SU-DHL-6 (cell line): ENCODE measurements around the gene SUGP1.
"Not testable (repeated sequence)": the region's sequence is repeated elsewhere in the genome, so short reads cannot be mapped to it uniquely, and the experiment has no call there.

Experiments
- H2AFZ ChIP-seq: fragments of 200-600 bp; sonication (generic); 2 replicates; pipeline ENCODE4 v1.6.1; 2014; ENCODE audit warnings: low read depth, mild to moderate bottlenecking, moderate library complexity, mixed read lengths, antibody characterized with exemption, low read length; ENCODE audit not compliant: severe bottlenecking
- H3F3A ChIP-seq: fragments of 200-600 bp; shearing (Covaris generic); 2 replicates; pipeline ENCODE4 v1.6.0; 2016; ENCODE audit warnings: antibody characterized with exemption, mild to moderate bottlenecking; ENCODE audit not compliant: insufficient read depth
- H3K27ac ChIP-seq: fragments of 200-600 bp; sonication (generic); 2 replicates; pipeline ENCODE4 v1.5.1; 2016; ENCODE audit warnings: low read depth, mild to moderate bottlenecking, low read length, moderate library complexity, mixed read lengths
- H3K27me3 ChIP-seq: fragments of 200-600 bp; sonication (generic), shearing (Covaris generic); 2 replicates; pipeline ENCODE4 v1.6.0; 2014; ENCODE audit warnings: mild to moderate bottlenecking, low read length
- H3K36me3 ChIP-seq: fragments of 200-600 bp; sonication (generic); 2 replicates; pipeline ENCODE4 v1.6.1; 2014; ENCODE audit warnings: mild to moderate bottlenecking, low read length, mixed read lengths
- H3K4me2 ChIP-seq: fragments of 300-600, 200-600 bp; shearing (Covaris generic), sonication (generic); 2 replicates; pipeline ENCODE4 v1.6.0; 2014; ENCODE audit warnings: low read length, low read depth, mild to moderate bottlenecking; ENCODE audit not compliant: poor library complexity, severe bottlenecking
- H3K4me3 ChIP-seq: fragments of 200-600 bp; sonication (generic); 2 replicates; pipeline ENCODE4 v1.5.1; 2014; ENCODE audit warnings: antibody characterized with exemption, low read length, mild to moderate bottlenecking, mixed read lengths; ENCODE audit not compliant: insufficient read depth, poor library complexity, severe bottlenecking
- H3K79me2 ChIP-seq: fragments of 200-600 bp; sonication (generic); 2 replicates; pipeline ENCODE4 v1.6.1; 2014; ENCODE audit warnings: mild to moderate bottlenecking, low read length, moderate library complexity; ENCODE audit not compliant: insufficient read depth
- H3K9ac ChIP-seq: fragments of 200-600 bp; sonication (generic); 2 replicates; pipeline ENCODE4 v1.7.0; 2014; ENCODE audit warnings: mild to moderate bottlenecking, low read length
- H3K9me2 ChIP-seq: fragments of 200-600 bp; sonication (generic); replicated peaks from 2 replicates; pipeline ENCODE4 v1.6.1; 2014; ENCODE audit warnings: low read length; ENCODE audit not compliant: insufficient read depth
- H3K9me3 ChIP-seq: fragments of 200-600 bp; sonication (generic); 2 replicates; pipeline ENCODE4 v1.6.1; 2014; ENCODE audit warnings: low read length, mixed read lengths; ENCODE audit not compliant: insufficient read depth
- H4K20me1 ChIP-seq: fragments of 200-600 bp; sonication (generic); 2 replicates; pipeline ENCODE4 v1.6.1; 2014; ENCODE audit warnings: low read depth, mild to moderate bottlenecking, antibody characterized with exemption, low read length, moderate library complexity, mixed read lengths
- CTCF ChIP-seq: fragments of 200-600 bp; sonication (generic); IDR thresholded peaks from one replicate; pipeline ENCODE4 v1.5.1; 2017; ENCODE audit warnings: antibody characterized with exemption, mild to moderate bottlenecking, low read length, moderate library complexity; ENCODE audit not compliant: insufficient read depth, poor library complexity, severe bottlenecking
- EZH2phosphoT487 ChIP-seq: fragments of 200-600 bp; sonication (generic), shearing (Covaris generic); conservative IDR thresholded peaks from 2 replicates; pipeline ENCODE4 v1.6.1; 2018; ENCODE audit warnings: mild to moderate bottlenecking, antibody characterized with exemption, low read length, moderate library complexity, mixed read lengths

The SUGP1 gene

GRCh38 chr19:19257137-19257536, 63.2 kb downstream of the SUGP1 start:
- H3K9ac ChIP-seq, result no peak overlapping the region
- H4K20me1 ChIP-seq, result no peaks in the 10 kb centered on the region
- TF ChIP-seq CTCF, result no peak
- no peak for TF ChIP-seq EZH2phosphoT487
- H3K36me3 ChIP-seq, result no peaks in the 10 kb centered on the region
- H3K4me3 ChIP-seq, result no peak overlapping the region
- no peaks in the 10 kb centered on the region for H3K9me3 ChIP-seq
- H2AFZ ChIP-seq, result no peak overlapping the region
- H3K4me2 ChIP-seq, result no peak overlapping the region
- H3F3A ChIP-seq, result no peaks in the 10 kb centered on the region
- no peaks in the 10 kb centered on the region for H3K27me3 ChIP-seq
- H3K79me2 ChIP-seq, result no peaks in the 10 kb centered on the region
- H3K27ac ChIP-seq, result no peak overlapping the region
- H3K9me2 ChIP-seq, result no peaks in the 10 kb centered on the region

GRCh38 chr19:19256072-19256969, 64.0 kb downstream of the SUGP1 start:
- H3K4me2 ChIP-seq, result no peak overlapping the region
- no peaks in the 10 kb centered on the region for H3K36me3 ChIP-seq
- no peak overlapping the region for H3K4me3 ChIP-seq
- H3F3A ChIP-seq, result no peaks in the 10 kb centered on the region
- H3K9me3 ChIP-seq, result no peaks in the 10 kb centered on the region
- no peaks in the 10 kb centered on the region for H3K9me2 ChIP-seq
- H3K79me2 ChIP-seq, result no peaks in the 10 kb centered on the region
- no peak overlapping the region for H3K9ac ChIP-seq
- no peak overlapping the region for H3K27ac ChIP-seq
- no peak overlapping the region for H2AFZ ChIP-seq
- no peaks in the 10 kb centered on the region for H3K27me3 ChIP-seq
- no peaks in the 10 kb centered on the region for H4K20me1 ChIP-seq
- TF ChIP-seq CTCF (no peak), EZH2phosphoT487 (no peak)

GRCh38 chr19:19253409-19253808, 66.9 kb downstream of the SUGP1 start:
- not testable (repeated sequence) for H3F3A ChIP-seq, H2AFZ ChIP-seq, H3K9me3 ChIP-seq, H3K4me3 ChIP-seq, H3K79me2 ChIP-seq, H3K9me2 ChIP-seq, H3K4me2 ChIP-seq, H4K20me1 ChIP-seq, H3K36me3 ChIP-seq, H3K27ac ChIP-seq, H3K27me3 ChIP-seq, H3K9ac ChIP-seq

- no peaks in the 10 kb centered on the region for H3K36me3 ChIP-seq
- H3K9me3 ChIP-seq, result no peaks in the 10 kb centered on the region
- H3K27me3 ChIP-seq, result no peaks in the 10 kb centered on the region
- H3K27ac ChIP-seq, result no peak overlapping the region
- no peak overlapping the region for H2AFZ ChIP-seq
- H4K20me1 ChIP-seq, result no peaks in the 10 kb centered on the region
- TF ChIP-seq EZH2phosphoT487 (no peak), CTCF (no peak)
- H3F3A ChIP-seq, result no peaks in the 10 kb centered on the region
- no peaks in the 10 kb centered on the region for H3K9me2 ChIP-seq
- no peaks in the 10 kb centered on the region for H3K79me2 ChIP-seq
- no peak overlapping the region for H3K4me2 ChIP-seq
- H3K9ac ChIP-seq, result no peak overlapping the region
- H3K4me3 ChIP-seq, result no peak overlapping the region
Measured at GRCh38 chr19:19250196-19250801, 70.0 kb downstream of the SUGP1 start.
